Psoas muscle (tissue), 8 donors: Measurements from ENCODE around the gene SSH3. TPM values are rescaled to one million over a fixed set of nuclear protein-coding genes. Genes with fewer than 3 reads are reported as not detected.

ENCODE experiments used
- ATAC-seq, 4 donors: fragments of 200-7000 bp; cut with Tn5 transposase; one replicate each; pipeline ENCODE4 v1.9.1; 2020; ENCODE audit warnings: moderate library complexity in 3 of 4, mild to moderate bottlenecking in 2 of 4
- DNase-seq, 2 donors: peaks; one replicate each; pipeline ENCODE4 v3.0.0-alpha.2; 2020
- H3K27ac ChIP-seq: fragments of 200-600 bp; one replicate; pipeline ENCODE4 v1.8.0; 2022
- H3K27me3 ChIP-seq, 3 donors: fragments of 200-600 bp in 1 of 3; one replicate each; pipeline versions ENCODE4 v1.6.1 to v1.8.0; 2013 to 2022; ENCODE audit warnings: low read length in 2 of 3, mild to moderate bottlenecking in 2 of 3, moderate library complexity in 1 of 3; ENCODE audit not compliant: insufficient read depth in 3 of 3
- H3K36me3 ChIP-seq, 2 donors: fragments of 200-600 bp in 1 of 2; one replicate each; pipeline versions ENCODE4 v1.6.1 to v1.8.0; 2013 to 2022; ENCODE audit warnings: low read depth in 1 of 2, mild to moderate bottlenecking in 1 of 2, moderate library complexity in 1 of 2; ENCODE audit not compliant: insufficient read depth in 1 of 2
- H3K4me1 ChIP-seq: fragments of 200-600 bp; one replicate; pipeline ENCODE4 v1.8.0; 2022
- H3K4me3 ChIP-seq: fragments of 200-600 bp; one replicate; pipeline ENCODE4 v1.8.0; 2022; ENCODE audit warnings: mild to moderate bottlenecking
- H3K9me3 ChIP-seq: fragments of 200-600 bp; one replicate; pipeline ENCODE4 v1.8.0; 2022
- WGBS, 3 donors: extraction: QIAGEN DNeasy Blood & Tissue Kit; methylation state at CpG; one replicate each; pipeline versions ENCODE4 v1.1.6 to v1.1.7; 2013; 5-methylcytosine and 5-hydroxymethylcytosine counted together
- intact Hi-C, 2 donors: fragments of 100-400 bp; cut with DNase I; formaldehyde crosslinking; loops; one replicate each; pipeline versions ENCODE4 v1.11.0 to v1.14.2; 2022
- polyA plus RNA-seq, 3 donors: library from polyadenylated mRNA; stranded (reverse); fragments of 200-250 nt; gene quantifications; one replicate each; pipeline ENCODE4 v1.2.3, GENCODE V29; 2013
- total RNA-seq, 4 donors: library from RNA; stranded (reverse); fragmentation: NEBNext Ultra II Directional in 2 of 4; extraction: Animal tissue kit (Norgen Biotek cat#: 25700) in 2 of 4; gene quantifications; one replicate each; pipeline versions ENCODE4 v1.2.1 to v1.2.4, GENCODE V29; 2021 to 2023
- TF ChIP-seq, protein P1 (sequence below): fragments of 200-600 bp; IDR thresholded peaks from one replicate; pipeline ENCODE4 v1.8.0; 2022; ENCODE audit warnings: antibody characterized with exemption
- donor health status: healthy with polysubstance abuse.
- donor health status: DM: no; HTN: no; CAD: no; lungs with moderate emphysema.
- donor health status: Bipolar disorder and iron deficiency.
- donor health status: healthy.
- donor health status: DM: yes; HTN: yes; CAD: no.
- donor health status: DM: no; HTN: no; CAD: no.
- donor health status: DM: no; HTN: no; CAD: no.
- donor health status: DM: yes; HTN: yes; CAD: no.

The SSH3 gene
- total and polyA plus RNA-seq, 7 donors: 3.0 to 10.1 (median 5.0) TPM

DNA sequence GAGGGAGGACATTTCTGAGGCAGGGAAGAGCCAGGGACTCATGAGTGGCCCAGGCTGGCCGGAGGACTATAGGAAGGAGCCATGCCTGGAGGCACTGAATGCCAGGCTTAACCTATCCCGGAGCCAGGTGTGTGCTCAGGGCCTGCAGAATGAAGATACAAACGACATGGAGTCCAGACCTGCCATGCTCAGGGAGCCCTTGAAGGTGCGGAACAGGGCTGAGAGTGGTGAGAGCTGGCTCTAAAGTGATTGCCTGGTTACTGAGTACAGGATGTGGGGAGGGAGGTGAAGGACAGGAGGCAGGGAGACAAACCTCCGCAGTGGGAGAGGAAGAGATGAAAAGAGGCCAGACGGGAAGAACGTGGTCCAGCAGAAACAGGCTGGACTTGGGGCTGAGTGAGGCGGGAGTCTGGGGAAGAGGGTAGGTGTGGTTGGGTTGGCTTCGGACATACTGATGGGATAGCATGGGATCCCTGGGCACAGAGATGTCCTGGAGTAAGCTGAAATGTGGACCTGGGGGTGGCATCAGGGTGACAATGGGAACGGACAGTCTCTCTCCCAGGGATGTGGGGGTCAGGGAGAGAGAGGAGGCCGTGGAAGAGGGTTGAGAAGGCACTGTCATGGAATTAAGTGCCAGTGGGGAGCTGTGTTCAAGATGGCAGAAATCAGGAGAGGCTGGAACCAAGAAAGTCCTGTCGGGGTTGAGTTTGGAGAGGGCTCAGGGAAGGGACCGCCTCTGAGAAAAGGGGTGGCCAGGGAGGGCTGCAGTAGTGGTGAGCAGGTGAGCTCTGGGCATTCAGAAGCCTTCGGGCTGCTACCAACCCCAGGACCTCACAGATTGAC, 15.8 kb upstream of the SSH3 start:
- intact Hi-C loops: no loop called here
- H3K36me3 ChIP-seq: peaks cover 3 to 64% of the 10 kb centered on the region in 2 donors

DNA sequence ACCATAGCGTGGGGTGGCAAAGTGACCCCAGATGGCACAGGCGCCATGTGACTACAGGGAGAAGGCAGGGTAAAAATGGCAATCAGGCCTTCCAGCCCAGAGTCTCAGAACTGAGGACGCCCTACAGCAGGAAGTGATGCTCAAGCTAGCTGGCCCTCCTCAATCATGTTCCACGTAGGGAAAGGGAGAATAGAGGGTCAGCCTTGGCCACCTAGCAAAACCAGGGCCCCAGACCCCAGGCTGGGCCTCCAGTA, 15.2 kb upstream of the SSH3 start:
- intact Hi-C loops: no loop called here
- no peaks in the 10 kb centered on the region for H3K27me3 ChIP-seq
- H3K27ac ChIP-seq: peak overlapping the region; percentile 66
- H3K4me3 ChIP-seq: peak overlapping the region; percentile 68
- peaks cover 25% of the 10 kb centered on the region for H3K4me1 ChIP-seq
- peak in 2 of 4 donors; percentile 6 to 14 for ATAC-seq
- 44 to 58% (median 52%) methylated on average over 4 of the region's 4 CpGs for WGBS, 3 donors
- peaks cover 3 to 58% of the 10 kb centered on the region in 2 donors for H3K36me3 ChIP-seq
- no peaks in the 10 kb centered on the region for H3K9me3 ChIP-seq
- DNase-seq: no peak
- TF ChIP-seq, protein P1, sequence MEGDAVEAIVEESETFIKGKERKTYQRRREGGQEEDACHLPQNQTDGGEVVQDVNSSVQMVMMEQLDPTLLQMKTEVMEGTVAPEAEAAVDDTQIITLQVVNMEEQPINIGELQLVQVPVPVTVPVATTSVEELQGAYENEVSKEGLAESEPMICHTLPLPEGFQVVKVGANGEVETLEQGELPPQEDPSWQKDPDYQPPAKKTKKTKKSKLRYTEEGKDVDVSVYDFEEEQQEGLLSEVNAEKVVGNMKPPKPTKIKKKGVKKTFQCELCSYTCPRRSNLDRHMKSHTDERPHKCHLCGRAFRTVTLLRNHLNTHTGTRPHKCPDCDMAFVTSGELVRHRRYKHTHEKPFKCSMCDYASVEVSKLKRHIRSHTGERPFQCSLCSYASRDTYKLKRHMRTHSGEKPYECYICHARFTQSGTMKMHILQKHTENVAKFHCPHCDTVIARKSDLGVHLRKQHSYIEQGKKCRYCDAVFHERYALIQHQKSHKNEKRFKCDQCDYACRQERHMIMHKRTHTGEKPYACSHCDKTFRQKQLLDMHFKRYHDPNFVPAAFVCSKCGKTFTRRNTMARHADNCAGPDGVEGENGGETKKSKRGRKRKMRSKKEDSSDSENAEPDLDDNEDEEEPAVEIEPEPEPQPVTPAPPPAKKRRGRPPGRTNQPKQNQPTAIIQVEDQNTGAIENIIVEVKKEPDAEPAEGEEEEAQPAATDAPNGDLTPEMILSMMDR: no peak

More for the DNA sequence above, 15.8 kb upstream of the SSH3 start:
- H3K27ac ChIP-seq: peak overlapping the region; percentile 66
- ATAC-seq: no peak
- TF ChIP-seq, protein P1: no peak
- 73 to 81% (median 75%) methylated on average over 14 of the region's 14 CpGs for WGBS, 3 donors
- no peaks in the 10 kb centered on the region for H3K9me3 ChIP-seq
- peak overlapping the region; percentile 68 for H3K4me3 ChIP-seq
- peak; percentile 7 to 33 for DNase-seq
- peaks cover 22% of the 10 kb centered on the region for H3K4me1 ChIP-seq
- H3K27me3 ChIP-seq: no peaks in the 10 kb centered on the region

DNA sequence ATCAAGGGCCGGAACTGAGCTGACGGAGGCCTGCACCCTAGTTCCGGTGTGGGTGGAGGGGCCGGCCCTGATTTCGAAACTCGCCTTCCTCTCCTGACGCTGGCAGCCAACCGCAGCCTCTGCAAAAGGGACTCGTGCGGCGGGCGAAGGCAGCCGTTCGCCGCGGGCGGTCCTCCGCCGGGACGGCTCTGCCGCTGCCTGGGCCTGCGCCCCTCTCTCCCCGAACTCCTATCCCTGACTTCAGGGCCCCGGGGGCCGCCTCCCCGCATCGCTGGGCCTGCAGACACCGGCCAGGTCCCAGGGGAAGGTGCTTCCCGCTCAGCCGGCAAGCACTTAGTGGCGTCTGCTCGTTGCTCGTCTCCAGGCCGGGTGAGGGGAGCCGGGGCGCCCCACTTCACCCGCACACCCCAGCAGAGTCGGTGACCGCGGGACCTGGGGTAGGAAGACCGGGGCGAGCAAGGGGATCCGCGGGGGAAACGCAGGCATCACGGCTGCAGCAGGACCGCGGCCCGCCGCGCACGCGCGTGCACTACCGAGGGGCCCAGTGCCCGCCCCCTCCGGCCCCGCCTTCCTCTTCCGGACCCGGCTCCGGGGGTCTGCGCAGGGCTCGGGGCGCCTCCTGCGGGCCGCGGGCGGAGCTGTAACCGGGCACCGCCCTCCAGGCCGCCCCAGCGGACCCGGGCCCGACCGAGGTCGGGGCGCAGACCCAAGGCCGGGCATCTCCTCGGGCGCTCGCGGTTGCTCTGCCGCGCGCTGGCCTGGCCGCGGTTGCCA, 14.7 kb upstream of the SSH3 start:
- peak overlapping the region; percentile 68 for H3K4me3 ChIP-seq
- H3K27ac ChIP-seq: peak overlapping the region; percentile 66
- TF ChIP-seq, protein P1: peak; percentile 37
- DNase-seq: peak; percentile 88 to 93
- ATAC-seq: peak; percentile 77 to 81 (median 78)
- peaks cover 3 to 53% of the 10 kb centered on the region in 2 donors for H3K36me3 ChIP-seq
- WGBS, 3 donors: 1 to 2% (median 1%) methylated on average over 52 to 87 of the region's 87 CpGs
- no peaks in the 10 kb centered on the region for H3K9me3 ChIP-seq
- peaks cover 26% of the 10 kb centered on the region for H3K4me1 ChIP-seq
- no peaks in the 10 kb centered on the region for H3K27me3 ChIP-seq
- intact Hi-C loops: no loop called here

DNA sequence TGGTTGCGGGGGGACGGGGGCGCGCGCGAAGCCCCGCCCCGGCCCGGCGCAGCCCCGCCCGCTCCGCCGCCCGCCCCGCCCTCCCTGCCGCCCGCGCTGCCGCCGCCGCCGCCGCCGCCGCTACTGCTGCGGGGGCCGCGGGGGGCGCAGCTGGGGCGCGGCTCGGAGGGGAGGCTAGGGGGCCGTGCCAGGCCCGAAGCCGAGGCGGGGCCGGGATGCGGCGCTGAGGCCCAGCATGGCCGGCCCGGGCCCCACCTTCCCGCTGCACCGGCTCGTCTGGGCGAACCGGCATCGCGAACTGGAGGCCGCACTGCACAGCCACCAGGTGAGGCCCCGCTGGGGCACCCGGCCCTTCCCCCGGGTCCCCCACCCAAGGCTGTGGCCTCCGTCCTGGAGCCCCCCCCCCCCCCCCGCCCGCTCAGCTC, 14.1 kb upstream of the SSH3 start, which contains the start of gene ANKRD13D:
Gene ANKRD13D, plus strand, starts transcription at position 78 of the 425 bp plus-strand sequence. Its CDS starts 158 bp downstream, at position 236.
- 0 to 1% (median 0%) methylated on average over 7 to 56 of the region's 56 CpGs for WGBS, 3 donors
- TF ChIP-seq, protein P1: no peak
- H3K4me1 ChIP-seq: peaks cover 26% of the 10 kb centered on the region
- DNase-seq (no peak), ATAC-seq (no peak)
- H3K9me3 ChIP-seq: no peaks in the 10 kb centered on the region
- no peaks in the 10 kb centered on the region for H3K27me3 ChIP-seq
- H3K27ac ChIP-seq: peak within 1 kb of the TSS; percentile 66
- intact Hi-C loops: no loop called here
- H3K36me3 ChIP-seq: peaks cover 0 to 53% of the 10 kb centered on the region in 2 donors
- peak within 1 kb of the TSS; percentile 68 for H3K4me3 ChIP-seq
